GM10266 (cell line): ENCODE results near the gene TCL1B.
"Not testable (repeated sequence)": the region's sequence is repeated elsewhere in the genome, so short reads cannot be mapped to it uniquely, and the experiment has no call there.

ENCODE experiments used
- DNase-seq: peaks from one replicate; pipeline ENCODE4 v3.0.0; 2012; ENCODE audit errors: extremely low spot score
- TF ChIP-seq, protein P1 (sequence below): IDR thresholded peaks from 2 replicates; pipeline ENCODE4 v1.5.1; 2012; ENCODE audit warnings: mild to moderate bottlenecking, low read depth; ENCODE audit not compliant: control insufficient read depth, insufficient read depth; ENCODE audit errors: missing control alignments

Gene TCL1B

DNA sequence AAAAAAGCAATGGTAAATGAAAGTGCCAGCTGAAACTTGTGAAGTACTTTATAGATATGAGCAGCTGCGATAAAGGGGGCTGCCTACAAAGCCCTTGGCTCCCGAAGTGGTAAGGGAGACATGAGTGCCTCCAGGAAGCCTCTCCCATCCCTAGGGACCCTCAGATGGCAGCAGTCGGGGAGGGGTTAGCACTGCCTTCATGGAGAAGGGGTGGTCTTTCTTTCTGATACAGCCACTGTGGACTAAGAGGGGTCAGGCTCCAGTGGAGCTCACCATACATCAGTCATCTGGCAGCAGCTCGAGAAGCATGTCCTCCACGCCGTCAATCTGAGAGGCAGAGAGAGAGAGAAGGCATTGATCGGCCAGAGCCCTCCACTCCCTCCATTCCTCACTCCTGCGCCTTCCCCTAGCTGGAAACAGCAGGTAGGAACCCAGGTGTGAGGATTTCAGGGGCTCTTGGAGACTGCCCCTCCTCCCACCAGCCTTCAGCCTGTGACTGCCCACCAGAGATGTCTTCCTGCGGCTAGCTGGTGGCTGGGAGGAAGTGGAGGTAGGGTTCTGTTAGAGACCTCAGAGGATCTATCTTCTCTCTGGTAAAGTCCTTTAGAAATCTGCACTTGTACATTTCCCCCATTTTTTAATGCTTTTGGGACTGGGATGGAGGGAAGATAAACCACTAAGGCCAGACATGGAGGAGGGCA lies 25.4 kb downstream of the TCL1B start:
- DNase-seq: no peak
- TF ChIP-seq, protein P1, sequence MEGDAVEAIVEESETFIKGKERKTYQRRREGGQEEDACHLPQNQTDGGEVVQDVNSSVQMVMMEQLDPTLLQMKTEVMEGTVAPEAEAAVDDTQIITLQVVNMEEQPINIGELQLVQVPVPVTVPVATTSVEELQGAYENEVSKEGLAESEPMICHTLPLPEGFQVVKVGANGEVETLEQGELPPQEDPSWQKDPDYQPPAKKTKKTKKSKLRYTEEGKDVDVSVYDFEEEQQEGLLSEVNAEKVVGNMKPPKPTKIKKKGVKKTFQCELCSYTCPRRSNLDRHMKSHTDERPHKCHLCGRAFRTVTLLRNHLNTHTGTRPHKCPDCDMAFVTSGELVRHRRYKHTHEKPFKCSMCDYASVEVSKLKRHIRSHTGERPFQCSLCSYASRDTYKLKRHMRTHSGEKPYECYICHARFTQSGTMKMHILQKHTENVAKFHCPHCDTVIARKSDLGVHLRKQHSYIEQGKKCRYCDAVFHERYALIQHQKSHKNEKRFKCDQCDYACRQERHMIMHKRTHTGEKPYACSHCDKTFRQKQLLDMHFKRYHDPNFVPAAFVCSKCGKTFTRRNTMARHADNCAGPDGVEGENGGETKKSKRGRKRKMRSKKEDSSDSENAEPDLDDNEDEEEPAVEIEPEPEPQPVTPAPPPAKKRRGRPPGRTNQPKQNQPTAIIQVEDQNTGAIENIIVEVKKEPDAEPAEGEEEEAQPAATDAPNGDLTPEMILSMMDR: no peak

DNA sequence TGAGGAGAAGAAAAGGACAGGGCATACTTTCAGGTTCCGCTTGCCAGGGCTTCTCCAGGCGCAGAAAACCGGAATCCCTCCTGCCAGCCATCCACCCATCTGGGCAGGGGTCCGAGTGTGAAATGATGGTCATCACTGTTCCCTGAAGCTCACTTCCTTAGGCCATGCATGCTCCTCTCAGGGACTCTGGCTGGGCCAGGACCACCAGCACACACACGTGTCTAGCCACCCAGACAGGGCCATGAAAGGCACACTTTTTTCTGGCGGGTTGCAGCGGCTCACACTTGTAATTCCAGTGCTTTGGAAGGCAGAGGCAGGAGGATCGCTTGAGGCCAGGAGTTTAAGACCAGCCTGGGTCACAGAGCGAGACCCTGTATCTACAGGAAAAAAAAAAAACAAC lies 26.2 kb downstream of the TCL1B start:
- DNase-seq: no peak
- TF ChIP-seq, protein P1: no peak

DNA sequence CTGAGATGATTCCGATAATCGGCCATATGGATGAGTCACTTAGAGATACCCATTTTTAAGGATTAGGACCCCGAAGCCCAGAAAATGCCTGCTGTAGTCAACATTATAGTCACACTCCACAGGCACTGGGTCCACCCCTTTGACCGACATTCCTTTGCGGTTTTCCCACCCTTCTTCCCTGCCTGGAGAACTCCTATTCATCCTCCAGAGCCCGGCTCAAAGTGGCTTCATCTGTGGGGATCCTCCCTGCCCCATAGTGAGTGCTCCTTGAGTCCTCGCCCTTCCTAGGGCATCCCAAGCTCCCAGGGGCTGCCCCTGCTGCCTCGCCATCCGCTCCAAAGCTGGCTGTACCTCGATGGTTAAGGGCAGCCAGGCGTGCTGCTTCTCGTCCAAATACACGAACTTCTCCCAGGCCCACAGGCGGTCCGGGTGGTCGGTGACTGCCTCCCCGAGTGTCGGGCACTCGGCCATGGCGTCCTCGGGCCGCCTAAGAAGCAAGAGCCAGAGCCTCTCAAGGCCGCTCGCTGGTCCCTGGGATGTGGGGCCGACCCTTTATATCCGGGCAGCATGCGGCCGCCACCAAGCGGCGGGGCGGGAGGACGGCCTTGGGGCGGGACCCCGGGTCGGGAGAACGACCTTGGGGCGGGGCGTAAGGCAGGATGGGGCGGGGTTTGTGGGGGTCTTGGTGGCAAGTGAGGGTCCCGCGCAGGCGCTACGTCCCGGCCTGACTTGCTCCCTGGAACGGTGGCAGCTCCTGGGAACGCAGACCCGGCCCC lies 27.6 kb downstream of the TCL1B start, which contains the start of gene TCL1A:
Gene TCL1A, minus strand, starts transcription at position 530 of the 776 bp plus-strand sequence. Its CDS starts 59 bp downstream, at position 471.
- TF ChIP-seq, protein P1: peak; percentile 69
- peak; percentile 83 for DNase-seq

DNA sequence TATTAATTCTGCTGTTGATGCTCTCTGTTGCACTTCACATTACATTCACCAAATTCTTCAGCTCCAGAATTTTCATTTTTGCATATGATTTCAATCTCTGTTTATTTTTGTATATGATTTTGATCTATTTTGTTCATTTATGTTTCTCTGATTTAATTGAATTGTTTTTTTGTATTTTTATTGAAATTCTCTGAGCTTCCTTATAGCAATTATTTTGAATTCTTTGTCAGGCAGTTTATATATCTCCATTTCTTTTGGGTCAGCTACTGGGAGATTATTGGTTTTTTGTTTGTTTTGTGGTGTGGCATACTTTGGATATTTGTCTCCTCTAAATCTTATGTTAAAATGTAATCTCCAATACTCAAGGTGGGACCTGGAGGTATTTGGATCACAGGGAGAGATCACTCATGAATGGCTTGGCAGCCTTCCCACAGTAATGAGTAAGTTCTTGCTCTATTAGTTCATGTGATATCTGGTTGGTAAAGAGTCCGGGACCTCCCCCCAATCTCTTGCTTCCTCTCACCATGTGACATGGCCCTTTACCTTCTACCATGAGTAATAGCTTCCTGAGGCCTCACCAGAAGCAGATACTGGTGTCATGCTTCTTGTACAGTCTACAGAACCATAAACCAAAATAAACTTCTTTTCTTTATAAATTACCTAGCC lies 36.4 kb downstream of the TCL1B start:
- TF ChIP-seq, protein P1: no peak
- DNase-seq: no peak

DNA sequence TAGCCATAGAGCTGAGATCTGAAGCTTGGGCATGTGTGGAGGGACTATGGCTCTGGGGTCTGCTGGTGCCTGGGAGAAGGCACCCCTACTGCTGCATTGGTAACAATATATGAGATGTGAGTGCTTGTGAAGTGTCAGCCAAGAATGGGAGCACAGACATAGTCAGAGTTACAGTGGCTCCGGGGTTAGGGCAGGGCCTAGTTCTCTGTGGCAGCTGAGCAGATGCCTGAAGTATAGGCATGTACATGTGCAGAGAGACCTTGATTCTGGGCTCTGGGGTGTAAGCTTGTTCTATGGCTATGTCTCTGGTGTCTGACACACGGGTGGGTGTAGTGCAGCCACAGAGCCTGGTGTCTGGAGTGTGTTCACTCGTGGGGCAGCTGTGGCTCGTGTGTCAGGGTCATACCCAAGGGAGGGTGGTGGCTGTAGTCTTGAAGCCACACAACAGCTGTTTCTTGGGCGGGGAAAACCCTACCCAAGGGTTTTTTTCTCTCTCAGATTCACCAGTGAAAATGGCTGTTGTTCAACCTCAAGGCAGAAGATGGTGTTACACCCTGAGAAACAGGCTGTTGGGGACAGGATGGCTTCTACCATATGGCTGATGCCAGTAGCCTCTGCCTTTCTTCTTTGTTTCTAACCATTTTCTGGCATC lies 39.6 kb downstream of the TCL1B start:
- peak; percentile 67 for DNase-seq
- TF ChIP-seq, protein P1: peak; percentile 27

DNA sequence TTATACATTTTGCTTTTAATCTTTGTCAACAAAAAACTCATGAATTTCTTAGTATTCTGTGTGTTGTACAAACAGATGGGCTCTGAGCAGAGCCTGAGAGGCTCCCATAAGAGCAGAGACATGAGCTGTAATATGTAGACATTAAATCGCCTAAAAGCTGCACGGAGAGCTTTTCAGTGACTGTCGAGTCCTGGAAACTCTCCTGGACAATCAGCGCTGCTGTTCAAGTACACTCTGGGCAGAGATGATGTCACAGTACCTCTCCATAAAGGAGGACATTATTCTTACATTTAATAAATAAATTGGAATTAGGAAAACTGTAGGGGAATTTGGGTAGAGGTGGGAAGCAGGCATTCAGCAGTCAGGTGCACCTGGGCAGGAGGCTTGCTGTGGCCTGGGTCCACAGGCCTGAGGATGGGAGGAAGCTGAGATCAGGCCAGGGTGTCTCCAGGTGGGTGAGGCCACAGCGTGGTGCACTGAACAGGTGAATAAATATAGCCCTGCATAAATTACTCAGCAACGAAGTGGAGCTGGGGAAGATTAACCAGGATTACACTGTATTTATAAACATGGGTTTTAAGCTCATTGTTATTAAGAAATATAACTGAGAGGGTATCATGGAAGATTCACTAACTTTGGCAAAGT lies 41.0 kb downstream of the TCL1B start:
- TF ChIP-seq, protein P1: no peak
- DNase-seq: no peak

DNA sequence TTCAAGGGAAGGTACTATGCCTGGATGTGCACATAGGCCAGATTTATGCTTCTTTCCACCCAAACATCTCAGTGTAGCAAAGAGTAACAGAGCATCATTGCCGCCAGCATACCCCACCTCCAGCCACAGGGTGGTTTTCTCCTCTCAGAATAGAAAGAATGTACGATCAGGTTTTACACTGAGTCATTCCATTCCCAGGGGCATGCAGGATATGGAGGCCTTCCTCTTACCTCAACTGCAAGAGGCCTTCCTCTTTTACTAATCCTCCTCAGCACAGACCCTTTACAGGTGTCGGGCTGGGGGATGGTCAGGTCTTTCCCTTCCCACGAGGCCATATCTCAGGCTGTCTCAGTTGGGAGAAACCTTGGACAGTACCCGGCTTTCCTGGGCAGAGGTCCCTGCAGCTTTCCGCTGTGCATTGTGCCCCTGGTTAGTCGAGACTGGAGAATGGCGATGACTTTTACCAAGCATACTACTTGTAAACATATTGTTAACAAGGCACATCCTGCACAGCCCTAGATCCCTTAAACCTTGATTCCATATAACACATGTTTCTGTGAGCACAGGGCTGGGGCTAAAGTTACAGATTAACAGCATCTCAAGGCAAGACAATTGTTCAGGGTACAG lies 43.3 kb downstream of the TCL1B start:
- DNase-seq: not testable (repeated sequence)
